Tibial artery (tissue), 4 donors: ENCODE measurements around the gene MOSPD3.

Source experiments
- DNase-seq, 2 donors: peaks; one replicate each; pipeline ENCODE4 v3.0.0-alpha.2; 2019
- H3K27ac ChIP-seq, 2 donors: fragments of 200-600 bp; sonication (generic) in 1 of 2; 1 replicate in 1 of 2; 2 replicates in 1 of 2; pipeline ENCODE4 v1.5.1; 2018 to 2019; ENCODE audit warnings: mild to moderate bottlenecking in 1 of 2
- H3K27me3 ChIP-seq, 2 donors: fragments of 200-600 bp; sonication (generic) in 1 of 2; one replicate each; pipeline versions ENCODE4 v1.5.1 to v1.6.0; 2016 to 2019
- H3K36me3 ChIP-seq, 3 donors: fragments of 200-600 bp; sonication (generic) in 2 of 3; one replicate each; pipeline ENCODE4 v1.5.1; 2016 to 2019; ENCODE audit warnings: mild to moderate bottlenecking in 2 of 3
- H3K4me1 ChIP-seq, 4 donors: fragments of 200-600 bp; sonication (generic) in 2 of 4; 1 replicate in 3 of 4; 2 replicates in 1 of 4; pipeline ENCODE4 v1.5.1; 2016 to 2019
- H3K4me3 ChIP-seq, 2 donors: fragments of 200-600 bp; sonication (generic) in 1 of 2; 1 replicate in 1 of 2; 2 replicates in 1 of 2; pipeline ENCODE4 v1.5.1; 2018 to 2019; ENCODE audit warnings: mild to moderate bottlenecking in 2 of 2
- H3K9me3 ChIP-seq, 3 donors: fragments of 200-600 bp; sonication (generic) in 1 of 3; one replicate each; pipeline ENCODE4 v1.5.1; 2016 to 2019
- intact Hi-C: fragments of 100-400 bp; cut with DNase I; formaldehyde crosslinking; loops from one replicate; pipeline ENCODE4 v1.15.0; 2023; ENCODE audit warnings: low total_unique reads
- TF ChIP-seq, protein P1 (sequence below), 2 experiments: fragments of 200-600 bp in 1 of 2; fragments of 450-650 bp in 1 of 2; IDR thresholded peaks; one replicate each; pipeline ENCODE4 v1.5.1; 2017 to 2019; ENCODE audit warnings: antibody characterized with exemption in 2 of 2, mild to moderate bottlenecking in 1 of 2, moderate library complexity in 1 of 2

MOSPD3 gene

DNA sequence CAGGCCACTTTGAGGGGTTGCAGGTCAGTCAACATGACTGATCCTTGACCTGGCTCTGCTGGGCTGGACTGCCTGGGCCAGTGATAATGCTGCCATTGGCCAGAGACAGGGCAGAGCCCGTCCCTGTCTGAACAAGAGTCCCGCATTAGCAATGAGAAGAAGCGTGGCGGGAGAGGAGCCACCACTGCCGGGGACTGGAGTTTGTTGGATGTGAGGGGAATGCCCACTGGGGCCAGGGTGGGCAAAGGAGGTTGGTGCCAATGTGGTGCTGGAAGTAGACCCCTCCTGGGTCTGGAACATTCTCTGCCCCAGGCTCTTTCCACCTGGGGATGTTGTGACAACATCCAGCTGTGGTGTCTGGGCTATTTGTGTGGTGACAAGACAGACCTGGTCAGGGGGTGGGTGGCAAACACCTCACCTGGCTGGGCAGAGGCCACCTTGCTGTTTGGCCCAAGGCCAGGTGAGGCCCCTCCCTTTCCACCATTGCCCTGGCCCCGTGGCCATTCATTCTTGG lies 46.3 kb upstream of the MOSPD3 start:
- no peak overlapping the region for H3K4me3 ChIP-seq
- no peaks in the 10 kb centered on the region for H3K9me3 ChIP-seq
- intact Hi-C loops: no loop called here
- peaks cover 0 to 26% (median 14%) of the 10 kb centered on the region in 4 donors for H3K4me1 ChIP-seq
- H3K27me3 ChIP-seq: no peaks in the 10 kb centered on the region
- peaks cover 6 to 37% (median 8%) of the 10 kb centered on the region in 3 donors for H3K36me3 ChIP-seq
- TF ChIP-seq, protein P1, sequence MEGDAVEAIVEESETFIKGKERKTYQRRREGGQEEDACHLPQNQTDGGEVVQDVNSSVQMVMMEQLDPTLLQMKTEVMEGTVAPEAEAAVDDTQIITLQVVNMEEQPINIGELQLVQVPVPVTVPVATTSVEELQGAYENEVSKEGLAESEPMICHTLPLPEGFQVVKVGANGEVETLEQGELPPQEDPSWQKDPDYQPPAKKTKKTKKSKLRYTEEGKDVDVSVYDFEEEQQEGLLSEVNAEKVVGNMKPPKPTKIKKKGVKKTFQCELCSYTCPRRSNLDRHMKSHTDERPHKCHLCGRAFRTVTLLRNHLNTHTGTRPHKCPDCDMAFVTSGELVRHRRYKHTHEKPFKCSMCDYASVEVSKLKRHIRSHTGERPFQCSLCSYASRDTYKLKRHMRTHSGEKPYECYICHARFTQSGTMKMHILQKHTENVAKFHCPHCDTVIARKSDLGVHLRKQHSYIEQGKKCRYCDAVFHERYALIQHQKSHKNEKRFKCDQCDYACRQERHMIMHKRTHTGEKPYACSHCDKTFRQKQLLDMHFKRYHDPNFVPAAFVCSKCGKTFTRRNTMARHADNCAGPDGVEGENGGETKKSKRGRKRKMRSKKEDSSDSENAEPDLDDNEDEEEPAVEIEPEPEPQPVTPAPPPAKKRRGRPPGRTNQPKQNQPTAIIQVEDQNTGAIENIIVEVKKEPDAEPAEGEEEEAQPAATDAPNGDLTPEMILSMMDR (IDR thresholded peaks at IDR 0.05): no peak
- DNase-seq: no peak
- no peak overlapping the region for H3K27ac ChIP-seq

DNA sequence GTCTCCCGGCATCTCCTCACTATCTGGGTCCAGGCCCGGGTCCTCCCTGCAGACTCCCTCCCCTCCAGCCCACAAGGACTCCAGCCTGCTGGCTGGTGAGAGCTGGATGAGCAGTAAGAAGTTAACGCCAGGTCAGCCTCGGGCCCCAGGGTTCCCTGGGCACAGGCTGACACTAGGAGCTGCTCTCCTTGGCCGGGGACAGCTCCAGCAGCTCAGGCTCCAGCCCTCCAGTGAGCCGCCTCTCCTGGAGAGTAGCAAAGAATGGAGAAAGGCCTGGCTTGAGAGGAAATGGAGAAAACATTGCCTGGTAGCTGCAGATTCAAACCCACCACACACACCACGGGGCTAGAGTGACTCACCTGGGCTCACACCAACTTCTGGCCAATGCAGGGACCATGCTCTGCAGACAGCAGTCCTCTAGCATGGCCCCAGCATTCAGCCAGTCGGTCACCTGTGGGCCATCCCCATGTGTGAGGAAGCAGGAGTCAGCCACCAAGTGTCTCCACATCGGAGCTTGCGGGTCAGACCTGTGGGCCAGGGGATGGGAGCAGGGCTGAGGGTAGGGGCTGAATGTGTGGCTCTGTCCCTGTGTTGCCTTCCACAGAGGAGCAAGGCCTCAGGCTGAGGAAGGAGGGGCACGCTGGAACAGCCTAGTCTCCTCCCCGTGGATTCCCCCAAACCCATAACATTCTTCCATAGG lies 45.2 kb upstream of the MOSPD3 start:
- H3K9me3 ChIP-seq: no peaks in the 10 kb centered on the region
- peaks cover 0 to 27% (median 15%) of the 10 kb centered on the region in 4 donors for H3K4me1 ChIP-seq
- H3K27ac ChIP-seq: no peak overlapping the region
- intact Hi-C loops: no loop called here
- no peak overlapping the region for H3K4me3 ChIP-seq
- H3K36me3 ChIP-seq: peaks cover 6 to 28% (median 7%) of the 10 kb centered on the region in 3 donors
- TF ChIP-seq, protein P1 (IDR thresholded peaks at IDR 0.05): no peak
- peak in 1 of 2 donors; percentile 59 for DNase-seq
- no peaks in the 10 kb centered on the region for H3K27me3 ChIP-seq

DNA sequence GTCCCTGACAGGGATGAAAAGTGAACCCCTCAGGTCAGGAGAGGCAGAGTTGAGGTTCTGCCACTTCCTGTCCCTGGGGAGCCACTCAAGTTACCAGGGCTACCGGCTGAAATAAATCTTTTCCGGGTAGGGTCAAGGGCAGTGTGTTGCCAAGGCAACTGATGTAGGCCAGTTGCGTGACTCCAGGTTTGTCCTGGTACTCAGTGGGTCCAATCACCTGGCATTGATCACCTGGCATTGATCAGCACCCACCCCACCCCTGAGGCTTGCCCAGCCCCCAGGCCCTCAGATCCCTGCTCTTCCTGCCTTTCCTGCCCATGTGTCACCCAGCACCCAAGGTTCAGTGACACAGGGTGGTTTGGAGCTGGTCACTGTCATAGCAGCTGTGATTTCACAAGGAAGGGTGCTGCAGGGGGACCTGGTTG lies 44.6 kb upstream of the MOSPD3 start:
- Histone ChIP-seq H3K4me1 (peaks cover 0 to 27% (median 15%) of the 10 kb centered on the region in 4 donors), H3K27me3 (no peaks in the 10 kb centered on the region), H3K9me3 (no peaks in the 10 kb centered on the region), H3K27ac (no peak overlapping the region), H3K4me3 (no peak overlapping the region), H3K36me3 (peaks cover under 1 to 28% (median 6%) of the 10 kb centered on the region in 3 donors)
- DNase-seq: no peak
- intact Hi-C loops: no loop called here
- TF ChIP-seq, protein P1 (IDR thresholded peaks at IDR 0.05): no peak

DNA sequence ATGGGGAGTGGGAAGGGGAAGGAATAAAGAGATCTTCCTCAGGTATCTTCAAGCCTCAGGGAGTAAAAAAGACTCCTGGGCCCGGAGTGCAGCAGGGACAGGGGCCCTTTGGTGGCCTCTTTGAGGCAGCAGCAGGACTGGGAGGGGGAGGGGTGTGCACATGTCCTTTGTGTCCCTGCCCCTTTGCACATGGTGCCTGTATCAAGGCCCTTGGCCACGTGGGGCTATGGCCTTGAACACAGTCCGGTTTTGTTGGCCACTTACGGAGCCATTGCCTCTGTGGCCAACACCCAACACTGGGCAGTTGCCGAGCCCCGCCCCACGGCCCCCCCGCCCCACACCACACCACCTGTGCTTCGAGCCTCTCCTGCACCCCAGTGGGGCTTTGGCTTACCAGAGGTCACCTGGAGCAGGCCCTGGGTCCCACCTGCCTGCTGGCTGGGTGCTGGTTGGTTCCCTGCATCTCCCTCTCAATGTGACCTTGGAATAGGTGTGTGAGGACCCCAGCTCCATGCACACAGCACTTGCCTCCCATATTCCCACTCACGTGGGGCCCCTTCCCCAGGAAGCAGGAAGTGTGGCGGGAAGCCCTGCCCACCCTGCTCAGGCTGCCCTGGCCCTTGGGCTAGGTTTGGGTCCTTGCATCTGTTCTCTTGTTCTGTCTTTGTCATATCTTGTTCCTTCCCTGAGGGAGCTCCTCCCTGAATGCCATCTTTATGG lies 44.0 kb upstream of the MOSPD3 start:
- H3K36me3 ChIP-seq: peaks cover 0 to 26% (median 0%) of the 10 kb centered on the region in 3 donors
- DNase-seq: no peak
- no peak overlapping the region for H3K27ac ChIP-seq
- intact Hi-C loops: no loop called here
- H3K4me3 ChIP-seq: no peak overlapping the region
- TF ChIP-seq, protein P1 (IDR thresholded peaks at IDR 0.05): no peak
- H3K9me3 ChIP-seq: no peaks in the 10 kb centered on the region
- peaks cover 0 to 27% (median 15%) of the 10 kb centered on the region in 4 donors for H3K4me1 ChIP-seq
- no peaks in the 10 kb centered on the region for H3K27me3 ChIP-seq

DNA sequence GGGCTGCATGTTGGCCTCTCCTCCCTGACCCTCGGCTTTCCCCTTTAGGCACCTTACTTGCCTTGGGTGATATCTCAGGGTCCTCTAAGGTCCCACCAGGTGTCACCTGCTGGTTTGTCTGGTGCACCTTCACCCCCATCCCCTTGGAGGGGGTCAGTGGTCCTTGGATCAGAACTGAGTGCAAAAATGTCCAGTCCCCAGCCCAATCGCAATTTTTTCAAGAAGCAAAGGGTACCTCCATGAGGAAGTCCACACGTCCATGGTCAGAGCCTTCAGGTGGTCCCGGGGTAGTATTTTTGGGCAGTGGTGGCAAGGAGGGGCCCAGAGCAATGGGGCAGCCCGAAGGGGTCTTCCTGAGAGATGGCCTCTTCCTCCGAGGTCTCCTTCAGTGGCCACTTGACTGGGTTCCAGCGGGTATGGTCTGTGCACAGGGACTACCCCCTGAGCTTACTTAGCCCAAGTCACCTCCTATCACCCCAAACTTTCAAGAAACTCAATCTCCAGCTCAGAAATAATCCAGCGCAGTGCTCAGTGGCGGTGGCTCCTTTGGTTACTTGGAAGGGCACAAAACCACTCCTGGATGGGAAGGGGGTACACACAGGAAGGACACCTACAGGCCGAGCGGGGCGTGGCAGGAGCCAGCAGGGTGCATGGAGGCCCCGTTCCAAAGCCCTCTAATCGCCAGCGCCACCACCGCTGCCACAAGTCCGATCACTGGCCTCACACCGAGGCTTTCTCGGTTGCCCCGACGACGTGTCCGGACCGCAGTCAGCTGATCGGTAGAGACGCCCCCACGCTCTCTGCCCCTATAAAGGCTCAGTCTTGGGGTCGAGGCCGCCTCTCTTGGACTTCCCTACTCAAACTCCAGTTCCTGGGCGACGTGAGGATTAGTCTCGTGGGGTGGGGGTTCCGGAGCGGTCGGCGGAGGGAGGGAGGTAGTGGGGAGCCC lies 43.2 kb upstream of the MOSPD3 start:
- intact Hi-C loops: no loop called here
- Histone ChIP-seq H3K27ac (peak overlapping the region; percentile 5 to 35), H3K4me3 (peak overlapping the region; percentile 32 to 44), H3K36me3 (peaks cover 1 to 30% (median 3%) of the 10 kb centered on the region in 3 donors), H3K4me1 (peaks cover 0 to 22% (median 15%) of the 10 kb centered on the region in 4 donors), H3K27me3 (no peaks in the 10 kb centered on the region), H3K9me3 (no peaks in the 10 kb centered on the region)
- TF ChIP-seq, protein P1 (IDR thresholded peaks at IDR 0.05): peak; percentile 23 to 34
- DNase-seq: peak in 1 of 2 donors; percentile 57
